Fibroblast of skin of back (primary cell): ENCODE measurements around the gene BCOR.

Experiments
- DNase-seq: peaks from one replicate; pipeline ENCODE4 v3.0.0-alpha.2; 2013

BCOR gene

GRCh38 chrX:40062525-40063155 lies 35.1 kb downstream of the BCOR start:
- no peak for DNase-seq

- DNase-seq, result no peak
Measured at GRCh38 chrX:40061871-40062524, 35.8 kb downstream of the BCOR start.

- DNase-seq, result no peak
Measured at GRCh38 chrX:40061005-40061404, 36.8 kb downstream of the BCOR start.

GRCh38 chrX:40060356-40060845 lies 37.4 kb downstream of the BCOR start:
- DNase-seq, result no peak

DNA sequence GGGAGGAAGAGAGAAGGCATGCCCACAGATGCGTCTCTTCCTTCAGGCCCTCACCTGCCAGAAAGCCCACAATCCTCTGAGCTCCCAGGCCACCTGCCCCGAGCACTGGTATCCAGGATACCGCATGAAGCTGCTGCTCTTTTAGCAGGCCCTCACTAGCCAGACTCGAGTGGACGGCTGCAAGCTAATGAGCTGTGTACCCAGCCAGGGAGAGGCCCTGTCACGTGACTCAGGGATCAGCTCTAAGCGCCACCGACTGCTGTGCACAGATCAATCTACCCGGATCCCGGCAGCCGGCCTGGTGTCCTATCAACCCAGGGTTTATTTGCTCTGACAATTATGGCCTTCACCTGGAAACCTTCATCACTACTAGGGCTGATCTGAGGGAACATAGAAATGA lies 39.0 kb downstream of the BCOR start:
- DNase-seq, result no peak

DNA sequence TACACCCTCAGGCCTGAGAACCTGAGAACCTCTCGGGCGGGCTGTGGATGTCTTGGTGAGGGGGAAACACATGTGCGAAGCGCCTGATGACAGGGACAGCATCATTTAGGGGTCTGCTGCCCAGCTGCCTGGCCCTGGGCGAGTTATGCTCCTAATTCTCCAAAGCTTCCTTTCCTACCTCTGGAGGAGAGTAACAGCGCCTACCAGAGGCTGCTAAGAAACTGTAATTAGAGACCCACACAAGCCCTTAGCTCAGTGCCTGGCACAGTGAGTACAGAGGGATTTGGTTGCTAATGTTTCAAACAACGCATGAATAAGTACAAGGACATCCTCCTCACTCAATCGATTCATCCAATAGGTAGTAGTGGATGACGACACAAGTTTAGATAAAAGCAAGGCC lies 40.4 kb downstream of the BCOR start:
- DNase-seq, result no peak

DNA sequence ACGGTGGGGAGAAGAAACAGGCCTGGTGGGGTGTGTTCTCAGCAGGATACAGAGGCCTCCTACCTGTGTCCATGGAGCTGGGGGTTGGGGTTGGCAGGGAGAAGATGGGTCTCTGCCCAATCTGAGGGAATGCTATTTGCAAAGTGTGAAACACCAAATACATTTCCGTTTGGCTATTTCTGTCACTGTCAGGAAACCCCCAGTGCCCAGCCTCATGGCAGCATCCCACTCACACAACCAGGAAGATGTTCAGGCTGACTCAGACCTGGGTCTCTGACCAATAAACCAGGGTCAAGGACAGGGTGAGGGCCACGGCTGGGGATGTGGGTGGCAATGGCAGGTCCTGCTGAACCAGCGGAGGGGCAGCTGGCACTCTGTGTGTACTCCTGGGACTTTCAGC lies 41.3 kb downstream of the BCOR start:
- no peak for DNase-seq

DNA sequence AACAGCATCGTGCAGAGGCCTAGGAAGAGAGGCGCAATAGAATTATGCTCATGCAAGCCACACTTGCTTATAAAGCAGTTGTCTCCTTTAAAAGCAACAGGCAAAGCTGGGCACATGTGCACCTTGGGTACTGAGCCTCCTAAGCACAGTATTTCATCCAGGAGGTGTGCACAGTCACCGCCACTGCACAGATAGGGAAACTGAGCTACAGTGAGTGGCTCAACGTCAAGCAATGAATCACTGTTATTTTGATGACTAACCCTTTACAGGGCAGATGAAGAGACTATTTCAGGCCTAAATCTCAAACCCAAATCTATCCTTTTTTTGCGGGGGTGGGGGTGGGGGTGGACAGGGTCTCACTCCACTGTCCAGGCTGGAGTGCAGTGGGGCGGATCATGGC lies 42.3 kb downstream of the BCOR start:
- no peak for DNase-seq

DNA sequence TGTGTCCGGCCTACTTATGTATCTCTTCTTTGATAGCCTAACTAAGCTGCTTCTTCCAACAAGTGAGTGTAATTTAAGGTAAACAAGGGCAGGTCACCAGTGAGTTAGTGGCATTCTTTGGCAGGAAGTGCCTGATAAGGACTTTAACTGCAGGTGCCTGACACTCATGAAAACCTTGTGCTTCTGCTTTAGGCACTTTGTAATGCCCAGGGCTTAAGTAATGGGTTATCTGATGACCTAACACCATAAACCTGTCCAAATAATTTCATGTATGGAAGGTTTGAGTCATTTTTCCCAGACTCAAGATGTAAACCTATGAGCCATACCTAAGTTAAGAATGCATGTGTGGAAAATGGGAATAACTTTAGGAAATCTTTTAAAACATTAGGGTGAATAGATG lies 43.0 kb downstream of the BCOR start:
- no peak for DNase-seq

- no peak for DNase-seq
Measured at GRCh38 chrX:40050532-40050931, 47.2 kb downstream of the BCOR start.

GRCh38 chrX:40049084-40049641 lies 48.6 kb downstream of the BCOR start:
- DNase-seq, result no peak

DNA sequence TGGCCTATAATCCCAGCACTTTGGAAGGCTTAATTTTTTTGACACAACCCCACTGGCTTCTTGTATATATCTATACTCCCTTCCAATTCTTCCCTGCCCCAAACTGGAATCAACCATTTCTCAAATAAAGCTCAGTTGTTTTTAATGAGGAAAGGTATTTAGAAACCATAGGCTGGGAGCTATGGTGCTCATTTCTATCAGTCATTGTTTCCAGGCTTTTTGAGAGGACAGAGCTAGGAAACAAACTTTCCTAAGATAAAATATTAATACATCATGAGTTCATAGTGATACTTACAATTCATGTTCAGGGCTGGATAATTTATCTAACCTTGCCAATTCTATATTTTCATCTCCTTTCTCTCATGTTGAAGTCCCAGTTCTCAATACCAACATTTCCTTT lies 50.3 kb downstream of the BCOR start:
- no peak for DNase-seq

GRCh38 chrX:40043895-40044294 lies 53.9 kb downstream of the BCOR start:
- no peak for DNase-seq

DNA sequence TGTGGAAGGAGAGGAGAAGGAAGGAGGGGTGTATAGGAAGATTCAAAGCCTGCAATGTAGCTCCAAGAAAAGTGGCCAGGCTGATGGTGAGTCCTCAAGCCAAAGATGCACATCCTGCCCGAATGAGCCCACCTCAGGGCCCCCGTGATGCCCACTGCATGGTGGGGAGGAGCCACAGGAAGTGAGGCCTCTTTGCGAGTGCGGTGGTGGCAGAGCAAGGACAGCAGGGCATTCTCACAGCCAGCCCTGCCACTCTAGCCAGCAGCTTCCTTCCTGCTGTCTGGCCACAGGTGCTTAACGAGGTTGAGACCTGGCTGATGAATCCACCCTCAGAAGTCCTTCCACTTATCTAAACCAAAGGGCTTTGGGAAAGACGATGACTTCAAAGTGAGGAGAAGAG lies 55.8 kb downstream of the BCOR start:
- no peak for DNase-seq

DNA sequence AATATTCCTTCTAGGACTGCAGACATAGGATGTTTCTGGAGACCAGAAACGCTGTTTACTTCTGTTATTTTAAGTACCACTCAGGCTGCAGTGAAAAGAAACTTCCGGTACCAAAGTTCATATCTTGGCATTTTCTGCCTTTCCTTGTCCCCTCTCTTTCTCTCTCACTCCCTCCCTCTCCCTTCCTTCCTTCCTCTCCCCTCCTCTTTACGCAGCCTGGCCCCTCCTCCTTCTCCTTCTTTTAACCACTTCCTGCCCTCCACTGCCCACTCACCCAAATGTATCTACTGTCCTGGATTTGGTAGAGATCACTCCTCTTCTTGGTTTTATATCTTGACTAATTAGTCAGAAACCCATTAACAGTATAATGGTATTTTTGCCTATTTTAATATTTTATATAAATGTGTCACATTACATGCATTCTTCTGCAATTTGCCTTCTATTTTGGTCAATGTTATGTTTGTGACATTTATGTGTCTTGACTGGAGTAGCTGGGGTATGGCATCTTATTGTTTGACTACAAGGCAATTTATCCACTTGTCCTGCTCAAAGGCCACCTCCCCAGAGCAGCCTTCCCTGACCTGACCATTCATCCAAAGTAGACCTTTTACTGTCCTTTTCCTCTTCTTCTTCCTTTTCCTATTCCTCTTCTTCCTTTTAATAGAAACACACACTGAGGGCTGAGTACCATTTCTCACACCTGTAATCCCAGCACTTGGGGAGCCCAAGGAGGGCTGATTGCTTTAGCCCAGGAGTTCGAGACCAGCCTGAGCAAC lies 56.9 kb downstream of the BCOR start:
- DNase-seq, result no peak

- DNase-seq, result no peak
Measured at GRCh38 chrX:40039887-40040286, 57.9 kb downstream of the BCOR start.

DNA sequence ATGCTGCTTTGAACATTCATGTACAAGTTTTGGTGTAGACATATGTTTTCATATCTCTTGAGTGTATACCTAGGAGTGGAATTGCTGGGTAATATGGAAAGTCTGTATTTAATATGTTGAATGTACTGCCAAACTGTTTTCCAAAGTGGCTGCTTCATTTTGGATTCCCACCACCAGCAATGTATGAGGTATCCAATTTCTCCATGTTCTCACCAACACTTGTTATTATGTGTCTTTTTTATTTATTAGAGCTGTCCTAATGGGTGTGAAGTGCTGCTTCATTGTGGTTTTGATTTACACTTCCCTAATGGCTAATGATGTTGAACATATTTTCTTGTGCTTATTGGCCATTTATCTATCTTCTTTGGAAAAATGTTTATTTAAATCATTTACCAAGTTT lies 60.4 kb downstream of the BCOR start:
- no peak for DNase-seq

- no peak for DNase-seq
Measured at GRCh38 chrX:40035726-40036125, 62.0 kb downstream of the BCOR start.

- no peak for DNase-seq
Measured at GRCh38 chrX:40031911-40032310, 65.8 kb downstream of the BCOR start.

- no peak for DNase-seq
Measured at GRCh38 chrX:40030205-40030604, 67.6 kb downstream of the BCOR start.

- DNase-seq, result no peak
Measured at GRCh38 chrX:40022421-40022820, 75.3 kb downstream of the BCOR start.

DNA sequence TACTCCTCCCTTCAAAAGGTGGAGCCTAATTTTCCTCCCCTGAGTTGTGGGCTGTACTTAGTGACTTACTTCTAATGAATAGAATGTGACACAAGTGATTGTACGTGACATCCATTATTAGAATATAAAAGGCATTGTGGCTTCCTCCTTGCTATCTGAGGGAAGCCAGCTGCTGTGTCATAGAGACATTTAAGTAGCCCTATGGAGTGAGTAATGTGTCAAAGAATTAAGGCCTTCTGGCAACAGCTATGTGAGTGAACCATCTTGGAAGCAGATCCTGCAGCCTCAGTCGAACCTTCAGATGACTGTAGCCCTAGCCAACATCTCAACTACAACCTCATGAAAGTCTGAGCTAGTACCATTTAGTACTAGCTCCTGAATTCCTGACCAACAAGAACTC lies 76.1 kb downstream of the BCOR start:
- no peak for DNase-seq

DNA sequence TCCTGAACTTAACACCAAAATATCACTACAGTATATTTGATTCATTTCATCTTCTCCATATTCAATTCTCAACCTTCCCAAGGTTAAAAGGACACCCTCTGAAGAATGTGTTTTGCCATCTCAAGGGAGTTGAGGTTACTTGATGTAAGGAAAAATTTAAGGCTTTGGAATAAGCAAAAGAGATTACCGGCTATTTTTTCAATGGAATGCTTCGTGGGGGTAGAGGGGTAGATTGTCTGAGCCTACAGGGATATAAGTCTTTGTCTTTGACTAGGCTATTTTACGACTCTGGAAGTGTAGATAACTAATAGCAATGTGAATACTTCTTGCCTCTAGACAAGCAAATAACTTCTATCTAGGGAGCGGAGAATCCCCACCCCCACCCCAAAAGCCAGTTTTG lies 78.2 kb downstream of the BCOR start:
- DNase-seq, result no peak

DNA sequence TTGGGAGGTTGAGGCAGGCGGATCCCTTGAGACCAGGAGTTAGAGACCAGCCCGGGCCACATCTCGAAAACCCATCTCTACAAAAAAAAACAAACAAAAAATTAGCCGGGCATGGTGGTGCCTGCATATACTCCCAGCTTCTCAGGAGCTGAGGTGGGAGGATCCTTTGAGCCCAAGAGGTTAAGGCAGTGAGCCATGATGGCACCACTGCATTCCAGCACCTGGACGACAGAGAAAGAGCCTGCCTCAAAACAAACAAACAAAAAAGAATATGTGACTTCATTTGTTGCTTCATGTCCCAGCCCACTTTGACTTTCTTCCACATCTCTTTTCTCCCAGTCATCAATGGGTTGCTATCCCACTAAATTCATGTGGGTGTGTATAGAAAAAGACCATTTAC lies 79.7 kb downstream of the BCOR start:
- no peak for DNase-seq
